Measurements from ENCODE around the gene COQ10A.
A peak's percentile ranks its signal among the peaks of the same experiment; 100 is the strongest.

Gene COQ10A

GRCh38 chr12:56315622-56316473 is 49.1 kb downstream of the COQ10A start, which contains the start of gene CNPY2:
Gene CNPY2, minus strand, starts transcription at chr12:56315988. Its CDS starts 771 bp downstream, at chr12:56315217.
- peak; percentile 97 for DNase-seq (ENCODE audit: low spot score)

- DNase-seq (ENCODE audit: low spot score): no peak
Measured at GRCh38 chr12:56317675-56318074, 50.9 kb downstream of the COQ10A start.

Data from activated CD4-positive, alpha-beta T cell treated with anti-CD3 and anti-CD28 coated beads, Interleukin-2, Interleukin-4, amounts not matched to agents 100 ng/mL and 50 ng/mL, durations not matched to agents 16 hours and 8 hours (primary cell).